ENCODE results near the gene GGPS1.
"Not testable (repeated sequence)": the region's sequence is repeated elsewhere in the genome, so short reads cannot be mapped to it uniquely, and the experiment has no call there.

The GGPS1 gene

DNA sequence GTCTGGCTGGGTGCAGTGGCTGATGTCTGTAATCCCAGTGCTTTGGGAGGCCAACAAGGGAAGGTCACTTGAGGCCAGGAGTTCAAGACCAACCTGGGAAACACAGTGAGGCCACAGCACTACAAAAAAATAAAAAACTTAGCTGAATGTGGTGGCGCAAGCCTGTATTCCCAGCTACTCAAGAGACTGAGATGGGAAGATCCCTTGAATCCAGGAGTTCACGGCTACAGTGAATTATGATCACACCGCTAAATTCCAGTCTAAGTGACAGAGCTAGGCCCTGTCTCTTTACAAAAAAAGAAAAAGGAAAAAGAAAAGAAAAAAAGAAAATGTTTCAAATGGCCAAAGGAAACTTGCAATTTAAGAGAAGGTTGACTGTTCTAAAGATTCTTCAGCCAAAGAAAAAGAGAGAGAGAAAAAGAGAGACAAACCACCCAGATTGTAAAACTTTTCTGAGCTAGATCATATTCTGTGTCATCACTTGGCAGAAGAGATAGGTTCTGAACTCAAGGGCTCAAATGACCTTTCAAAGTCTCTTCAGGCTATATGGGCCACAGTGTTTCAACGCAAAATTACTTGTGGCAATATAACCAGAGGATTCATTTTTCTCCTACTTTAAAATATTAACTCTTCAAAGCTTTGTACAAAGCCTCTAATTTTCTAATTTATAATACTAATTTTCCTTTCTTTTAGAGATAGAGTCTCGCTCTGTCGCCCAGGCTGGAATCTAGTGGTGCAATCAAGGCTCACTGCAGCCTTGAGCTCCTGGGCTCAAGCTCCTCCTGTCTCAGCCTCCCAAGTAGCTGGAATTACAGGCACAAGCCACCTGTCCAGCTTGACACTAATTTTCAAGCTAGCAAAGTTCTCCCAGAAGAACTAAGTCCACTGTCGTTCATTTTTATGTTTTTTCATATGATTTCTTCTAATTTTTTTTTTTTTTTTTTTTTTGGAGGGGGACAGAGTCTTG is 20.9 kb upstream of the GGPS1 start:
- Histone ChIP-seq H3K27ac (ENCODE audit: low read depth, low read length) (no peak overlapping the region), H3K4me3 (ENCODE audit: low read depth, low read length) (no peak overlapping the region), H3K9ac (ENCODE audit: low read length) (no peak overlapping the region), H3K4me1 (ENCODE audit: control insufficient read depth, insufficient read depth, low read length) (no peaks in the 10 kb centered on the region), H3K9me3 (ENCODE audit: control insufficient read depth, insufficient read depth, low read depth, low read length) (peaks cover 12% of the 10 kb centered on the region; the same call in 1 of the 2 replicates), H3K36me3 (ENCODE audit: control insufficient read depth, insufficient read depth, low read length) (peaks cover 20% of the 10 kb centered on the region), H3K27me3 (ENCODE audit: control insufficient read depth, insufficient read depth, low read length) (no peaks in the 10 kb centered on the region)

- not testable (repeated sequence) for H3K4me1 ChIP-seq (ENCODE audit: control insufficient read depth, insufficient read depth, low read length); H3K9ac ChIP-seq (ENCODE audit: low read length); H3K4me3 ChIP-seq (ENCODE audit: low read depth, low read length); H3K27ac ChIP-seq (ENCODE audit: low read depth, low read length); H3K27me3 ChIP-seq (ENCODE audit: control insufficient read depth, insufficient read depth, low read length)
- Histone ChIP-seq H3K9me3 (ENCODE audit: control insufficient read depth, insufficient read depth, low read depth, low read length) (peaks cover 12% of the 10 kb centered on the region; the same call in 1 of the 2 replicates), H3K36me3 (ENCODE audit: control insufficient read depth, insufficient read depth, low read length) (peaks cover 20% of the 10 kb centered on the region)
Observed at GRCh38 chr1:235309206-235309605, 19.2 kb upstream of the GGPS1 start.

DNA sequence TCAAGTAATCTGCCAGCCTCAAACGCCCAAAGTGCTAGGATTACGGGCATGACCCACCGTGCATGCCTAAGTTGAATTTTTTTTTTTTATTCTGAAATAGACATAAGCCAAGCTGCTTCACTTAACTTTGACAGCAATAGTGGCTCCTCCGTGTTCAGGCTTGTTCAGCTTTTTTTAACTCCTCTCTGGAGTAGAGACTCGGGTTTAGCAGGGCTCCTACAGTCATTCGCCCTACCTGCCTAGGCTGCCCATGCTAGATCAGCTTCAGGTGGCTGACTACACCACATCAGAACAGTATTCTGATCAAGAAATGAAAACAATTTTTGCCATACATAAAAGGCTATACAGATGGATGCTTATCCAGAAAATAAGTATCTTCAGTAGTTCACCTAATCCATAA is 15.1 kb upstream of the GGPS1 start:
- H3K4me1 ChIP-seq (ENCODE audit: control insufficient read depth, insufficient read depth, low read length): no peaks in the 10 kb centered on the region
- no peak overlapping the region for H3K4me3 ChIP-seq (ENCODE audit: low read depth, low read length)
- peaks cover 20% of the 10 kb centered on the region for H3K36me3 ChIP-seq (ENCODE audit: control insufficient read depth, insufficient read depth, low read length)
- H3K9ac ChIP-seq (ENCODE audit: low read length): no peak overlapping the region
- no peak overlapping the region for H3K27ac ChIP-seq (ENCODE audit: low read depth, low read length)
- H3K27me3 ChIP-seq (ENCODE audit: control insufficient read depth, insufficient read depth, low read length): no peaks in the 10 kb centered on the region
- peaks cover 8% of the 10 kb centered on the region; the same call in 1 of the 2 replicates for H3K9me3 ChIP-seq (ENCODE audit: control insufficient read depth, insufficient read depth, low read depth, low read length)

DNA sequence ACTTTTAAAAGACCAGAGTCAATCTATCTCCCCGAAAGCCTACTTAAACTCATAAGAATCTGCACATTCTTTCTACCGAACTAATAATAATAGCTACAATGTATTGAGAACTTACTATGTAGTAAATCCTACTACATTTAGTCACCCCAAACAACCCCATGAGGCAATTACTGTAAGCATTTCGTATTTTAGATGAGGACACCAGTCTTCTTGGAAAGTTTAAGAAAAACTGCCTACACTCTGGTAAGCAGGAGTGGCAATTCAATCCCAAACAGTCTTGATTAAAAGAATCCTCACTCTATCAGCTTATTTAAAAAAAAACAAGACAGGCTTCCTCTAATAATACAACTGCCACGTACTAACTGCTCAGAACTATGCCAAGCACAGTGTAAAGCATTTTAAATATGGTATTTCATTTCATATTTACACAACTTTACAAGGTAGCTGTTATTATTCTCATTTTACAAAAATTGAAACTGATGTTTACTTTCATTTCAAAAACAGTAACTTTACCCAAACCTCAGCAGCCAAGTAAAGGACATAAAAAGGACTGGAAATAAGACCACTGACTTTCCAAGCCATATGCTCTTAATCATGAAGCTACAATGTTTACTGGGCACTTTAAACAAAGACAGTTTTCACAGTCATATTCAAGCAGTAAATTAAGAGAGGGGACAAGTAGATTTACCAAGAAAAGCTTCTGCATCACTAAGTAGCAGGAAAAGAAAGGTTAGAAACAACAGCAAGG is 14.3 kb upstream of the GGPS1 start:
- Histone ChIP-seq H3K27ac (ENCODE audit: low read depth, low read length) (no peak overlapping the region), H3K36me3 (ENCODE audit: control insufficient read depth, insufficient read depth, low read length) (peaks cover 27% of the 10 kb centered on the region), H3K9ac (ENCODE audit: low read length) (no peak overlapping the region), H3K4me3 (ENCODE audit: low read depth, low read length) (no peak overlapping the region), H3K9me3 (ENCODE audit: control insufficient read depth, insufficient read depth, low read depth, low read length) (peaks cover 8% of the 10 kb centered on the region; the same call in 1 of the 2 replicates), H3K27me3 (ENCODE audit: control insufficient read depth, insufficient read depth, low read length) (no peaks in the 10 kb centered on the region), H3K4me1 (ENCODE audit: control insufficient read depth, insufficient read depth, low read length) (no peaks in the 10 kb centered on the region)

GRCh38 chr1:235315173-235315572 is 13.2 kb upstream of the GGPS1 start:
- Histone ChIP-seq H3K4me1 (ENCODE audit: control insufficient read depth, insufficient read depth, low read length) (no peaks in the 10 kb centered on the region), H3K9ac (ENCODE audit: low read length) (no peak overlapping the region), H3K36me3 (ENCODE audit: control insufficient read depth, insufficient read depth, low read length) (peaks cover 29% of the 10 kb centered on the region), H3K27me3 (ENCODE audit: control insufficient read depth, insufficient read depth, low read length) (no peaks in the 10 kb centered on the region), H3K27ac (ENCODE audit: low read depth, low read length) (no peak overlapping the region), H3K4me3 (ENCODE audit: low read depth, low read length) (no peak overlapping the region), H3K9me3 (ENCODE audit: control insufficient read depth, insufficient read depth, low read depth, low read length) (peaks cover 8% of the 10 kb centered on the region; the same call in 1 of the 2 replicates)

DNA sequence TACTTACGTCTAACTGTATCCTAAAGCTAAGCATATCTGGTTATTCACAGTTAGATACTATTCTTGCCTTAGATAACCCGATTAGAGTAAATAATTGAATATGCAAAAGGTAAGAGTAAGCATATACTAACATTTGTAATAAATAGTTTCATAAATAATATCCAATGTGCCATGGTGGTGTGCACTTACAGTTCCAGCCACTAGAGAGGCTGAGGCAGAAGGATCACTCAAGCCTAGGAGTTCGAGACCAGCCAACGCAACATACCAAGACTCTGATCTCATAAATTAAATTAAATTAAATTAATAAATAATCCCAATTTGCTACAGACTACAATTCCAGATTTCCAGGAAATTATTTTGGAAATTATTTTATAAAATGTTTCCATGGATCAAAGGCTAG is 12.6 kb upstream of the GGPS1 start:
- H3K4me3 ChIP-seq (ENCODE audit: low read depth, low read length): no peak overlapping the region
- H3K36me3 ChIP-seq (ENCODE audit: control insufficient read depth, insufficient read depth, low read length): peaks cover 23% of the 10 kb centered on the region
- no peaks in the 10 kb centered on the region for H3K27me3 ChIP-seq (ENCODE audit: control insufficient read depth, insufficient read depth, low read length)
- peaks cover 3% of the 10 kb centered on the region; the same call in 1 of the 2 replicates for H3K9me3 ChIP-seq (ENCODE audit: control insufficient read depth, insufficient read depth, low read depth, low read length)
- H3K4me1 ChIP-seq (ENCODE audit: control insufficient read depth, insufficient read depth, low read length): no peaks in the 10 kb centered on the region
- no peak overlapping the region for H3K27ac ChIP-seq (ENCODE audit: low read depth, low read length)
- H3K9ac ChIP-seq (ENCODE audit: low read length): no peak overlapping the region

- Histone ChIP-seq H3K4me1 (ENCODE audit: control insufficient read depth, insufficient read depth, low read length) (no peaks in the 10 kb centered on the region), H3K27me3 (ENCODE audit: control insufficient read depth, insufficient read depth, low read length) (no peaks in the 10 kb centered on the region), H3K9ac (ENCODE audit: low read length) (no peak overlapping the region), H3K27ac (ENCODE audit: low read depth, low read length) (no peak overlapping the region), H3K9me3 (ENCODE audit: control insufficient read depth, insufficient read depth, low read depth, low read length) (no peaks in the 10 kb centered on the region), H3K4me3 (ENCODE audit: low read depth, low read length) (no peak overlapping the region), H3K36me3 (ENCODE audit: control insufficient read depth, insufficient read depth, low read length) (peaks cover 10% of the 10 kb centered on the region)
Observed at GRCh38 chr1:235317168-235317567, 11.2 kb upstream of the GGPS1 start.

DNA sequence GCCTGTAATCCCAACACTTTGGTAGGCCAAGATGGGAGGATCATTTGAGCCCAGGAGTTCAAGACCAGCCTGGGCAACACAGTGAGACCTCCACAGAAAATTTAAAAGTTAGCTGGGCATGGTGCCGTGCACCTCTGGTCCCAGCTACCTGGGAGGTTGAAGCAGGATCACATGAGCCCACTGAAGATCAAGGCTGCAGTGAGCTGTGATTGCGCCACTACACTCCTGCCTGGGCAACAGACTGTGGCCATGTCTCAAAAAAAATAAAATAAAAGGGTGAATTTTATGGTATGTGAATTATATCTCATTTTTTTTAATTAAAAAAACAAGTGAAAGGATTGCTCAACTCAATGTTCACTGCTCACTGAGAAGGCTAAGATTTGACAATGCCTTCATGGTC is 9.1 kb upstream of the GGPS1 start:
- Histone ChIP-seq H3K4me3 (ENCODE audit: low read depth, low read length) (no peak overlapping the region), H3K27me3 (ENCODE audit: control insufficient read depth, insufficient read depth, low read length) (no peaks in the 10 kb centered on the region), H3K36me3 (ENCODE audit: control insufficient read depth, insufficient read depth, low read length) (peaks cover 11% of the 10 kb centered on the region), H3K9me3 (ENCODE audit: control insufficient read depth, insufficient read depth, low read depth, low read length) (no peaks in the 10 kb centered on the region), H3K27ac (ENCODE audit: low read depth, low read length) (no peak overlapping the region), H3K9ac (ENCODE audit: low read length) (no peak overlapping the region), H3K4me1 (ENCODE audit: control insufficient read depth, insufficient read depth, low read length) (no peaks in the 10 kb centered on the region)

DNA sequence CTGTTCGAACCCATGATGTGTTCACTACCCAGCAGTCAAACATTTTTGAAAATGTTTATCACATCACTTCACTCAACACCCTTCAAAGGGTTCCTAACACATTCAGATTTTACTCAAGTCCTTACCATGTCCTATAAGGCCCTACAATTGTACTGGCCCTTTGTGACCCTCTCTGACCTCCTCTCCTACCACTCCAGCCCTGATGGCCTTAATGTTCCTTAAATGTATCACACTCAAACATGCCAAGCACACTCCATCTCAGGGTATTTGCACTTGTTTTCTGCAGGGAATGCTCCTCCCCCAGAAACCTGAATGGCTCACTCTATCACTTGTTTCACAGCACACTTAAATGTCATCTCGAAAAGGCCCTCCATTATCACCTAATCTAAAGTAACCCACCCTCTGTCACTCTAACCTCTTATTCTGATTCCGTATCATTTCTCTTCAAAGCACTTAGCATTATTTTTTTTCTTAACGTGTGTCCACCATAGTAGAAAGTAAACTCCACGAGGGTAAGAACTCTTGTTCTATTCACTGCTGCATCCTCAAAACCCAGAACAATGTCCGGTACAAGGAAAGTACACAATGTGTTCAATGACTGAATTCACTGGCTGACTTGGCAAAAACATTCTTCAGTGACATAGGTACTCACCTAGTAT is 7.7 kb upstream of the GGPS1 start:
- peaks cover 11% of the 10 kb centered on the region for H3K36me3 ChIP-seq (ENCODE audit: control insufficient read depth, insufficient read depth, low read length)
- no peak overlapping the region for H3K27ac ChIP-seq (ENCODE audit: low read depth, low read length)
- no peaks in the 10 kb centered on the region for H3K9me3 ChIP-seq (ENCODE audit: control insufficient read depth, insufficient read depth, low read depth, low read length)
- peaks cover 4% of the 10 kb centered on the region; the same call in 1 of the 2 replicates for H3K4me1 ChIP-seq (ENCODE audit: control insufficient read depth, insufficient read depth, low read length)
- no peaks in the 10 kb centered on the region for H3K27me3 ChIP-seq (ENCODE audit: control insufficient read depth, insufficient read depth, low read length)
- no peak overlapping the region for H3K9ac ChIP-seq (ENCODE audit: low read length)
- no peak overlapping the region for H3K4me3 ChIP-seq (ENCODE audit: low read depth, low read length)

- no peaks in the 10 kb centered on the region for H3K9me3 ChIP-seq (ENCODE audit: control insufficient read depth, insufficient read depth, low read depth, low read length)
- no peak overlapping the region for H3K9ac ChIP-seq (ENCODE audit: low read length)
- H3K27me3 ChIP-seq (ENCODE audit: control insufficient read depth, insufficient read depth, low read length): no peaks in the 10 kb centered on the region
- peaks cover 2% of the 10 kb centered on the region for H3K36me3 ChIP-seq (ENCODE audit: control insufficient read depth, insufficient read depth, low read length)
- no peak overlapping the region for H3K27ac ChIP-seq (ENCODE audit: low read depth, low read length)
- H3K4me3 ChIP-seq (ENCODE audit: low read depth, low read length): no peak overlapping the region
- H3K4me1 ChIP-seq (ENCODE audit: control insufficient read depth, insufficient read depth, low read length): peaks cover 10% of the 10 kb centered on the region; the same call in 1 of the 2 replicates
Observed at GRCh38 chr1:235324296-235324695, 4.1 kb upstream of the GGPS1 start.

Measured in HUES6 (cell line).